NK-92 treated with Interleukin-12 subunit alpha and Interleukin-12 subunit beta, amount 100 ng/mL, for 24 hours (cell line): ENCODE results near the gene TESPA1.

ENCODE experiments used
- DNase-seq: peaks from one replicate; lab custom pipeline; 2025; lab: John Stamatoyannopoulos, UW

TESPA1 gene

GRCh38 chr12:54983536-54984101 is 943 bp downstream of the TESPA1 start:
- DNase-seq, result no peak

- no peak for DNase-seq
These were observed 2.8 kb downstream of the TESPA1 start for GRCh38 chr12:54981796-54982195.

GRCh38 chr12:54980341-54980740 is 4.2 kb downstream of the TESPA1 start:
- DNase-seq, result no peak

GRCh38 chr12:54977857-54978256 is 6.7 kb downstream of the TESPA1 start:
- no peak for DNase-seq

GRCh38 chr12:54977155-54977554 is 7.4 kb downstream of the TESPA1 start:
- no peak for DNase-seq

- no peak for DNase-seq
These were observed 8.7 kb downstream of the TESPA1 start for GRCh38 chr12:54975875-54976274.

- DNase-seq, result no peak
These were observed 9.3 kb downstream of the TESPA1 start for GRCh38 chr12:54975272-54975671.

- no peak for DNase-seq
These were observed 10.3 kb downstream of the TESPA1 start for GRCh38 chr12:54974279-54974678.

GRCh38 chr12:54973556-54973955 is 11.0 kb downstream of the TESPA1 start:
- DNase-seq, result no peak

- no peak for DNase-seq
These were observed 13.8 kb downstream of the TESPA1 start for GRCh38 chr12:54970741-54971140.

GRCh38 chr12:54968181-54968730 is 16.3 kb downstream of the TESPA1 start:
- no peak for DNase-seq

GRCh38 chr12:54967461-54967860 is 17.1 kb downstream of the TESPA1 start:
- no peak for DNase-seq

- no peak for DNase-seq
These were observed 23.4 kb downstream of the TESPA1 start for GRCh38 chr12:54961190-54961589.

- DNase-seq, result no peak
These were observed 25.1 kb downstream of the TESPA1 start for GRCh38 chr12:54959291-54960018.

- DNase-seq, result no peak
These were observed 26.4 kb downstream of the TESPA1 start for GRCh38 chr12:54958048-54958658.

- DNase-seq, result no peak
These were observed 27.5 kb downstream of the TESPA1 start for GRCh38 chr12:54956818-54957641.

GRCh38 chr12:54956322-54956721 is 28.2 kb downstream of the TESPA1 start:
- no peak for DNase-seq

- no peak for DNase-seq
These were observed 29.8 kb downstream of the TESPA1 start for GRCh38 chr12:54954801-54955200.

GRCh38 chr12:54954228-54954627 is 30.3 kb downstream of the TESPA1 start:
- no peak for DNase-seq

GRCh38 chr12:54950071-54950727 is 34.4 kb downstream of the TESPA1 start:
- no peak for DNase-seq

GRCh38 chr12:54949073-54949711 is 35.4 kb downstream of the TESPA1 start:
- DNase-seq, result no peak
